Astrocyte of the spinal cord (primary cell): Measurements from ENCODE around the gene SPTBN5.

Experiments
- DNase-seq: peaks from one replicate; pipeline ENCODE4 v3.0.0; 2011; ENCODE audit warnings: low read depth, low spot score
- H3K4me3 ChIP-seq: 2 replicates; pipeline ENCODE4 v1.5.1; 2011; ENCODE audit warnings: low read depth, mild to moderate bottlenecking, low read length, moderate library complexity
- in situ Hi-C: cut with HindIII; loops from 2 replicates; pipeline ENCODE4 v1.10.0; 2017; ENCODE audit warnings: low sequenced_read_pairs
- TF ChIP-seq, protein P1 (sequence below): IDR thresholded peaks from 2 replicates; pipeline ENCODE4 v1.5.1; 2012; ENCODE audit warnings: low read depth, mild to moderate bottlenecking, low read length, inconsistent platforms

The SPTBN5 gene

DNA sequence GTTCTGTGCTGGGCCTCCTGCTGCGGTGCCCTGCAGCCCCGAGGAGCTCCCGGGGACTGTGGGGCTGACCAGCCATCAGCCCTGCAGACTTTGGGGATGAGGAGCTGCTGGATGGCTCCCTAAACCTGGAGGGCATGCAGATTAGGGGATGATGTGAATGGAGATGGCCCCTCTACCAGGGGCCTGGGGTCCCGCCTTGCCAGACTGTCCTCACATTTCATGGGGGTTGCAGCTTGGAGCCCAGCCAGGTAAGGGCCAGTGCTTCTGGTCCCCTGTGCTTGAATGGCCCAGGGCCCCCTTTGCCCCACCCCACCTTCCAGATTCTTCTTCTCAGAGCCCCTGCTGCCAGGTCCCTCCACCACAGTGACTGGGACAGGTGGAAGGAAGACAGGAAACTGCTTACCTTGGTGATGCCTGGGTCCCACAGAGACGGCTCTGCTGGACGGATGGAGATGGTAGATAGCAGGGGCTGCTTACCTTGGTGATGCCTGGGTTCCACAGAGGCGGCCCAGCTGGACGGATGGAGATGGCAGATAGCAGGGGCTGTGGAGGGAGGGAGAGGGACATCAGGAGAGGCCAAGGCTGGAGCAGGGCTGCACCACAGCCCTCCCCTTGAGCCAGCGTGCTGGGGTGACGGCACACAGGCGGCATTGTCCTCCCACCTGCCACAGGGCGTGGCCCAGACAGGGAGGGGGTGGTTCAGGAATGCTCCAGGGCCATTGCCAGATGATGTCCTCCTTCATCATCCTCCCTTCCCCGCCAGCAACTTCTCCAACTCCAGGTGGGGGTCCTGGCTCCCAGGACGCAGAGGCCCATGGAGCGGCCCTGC is at the start of gene SPTBN5:
Gene SPTBN5 (minus strand): TSS at position 632 of the 829 bp plus-strand sequence. CDS start 556 bp downstream, at position 76.
- TF ChIP-seq, protein P1, sequence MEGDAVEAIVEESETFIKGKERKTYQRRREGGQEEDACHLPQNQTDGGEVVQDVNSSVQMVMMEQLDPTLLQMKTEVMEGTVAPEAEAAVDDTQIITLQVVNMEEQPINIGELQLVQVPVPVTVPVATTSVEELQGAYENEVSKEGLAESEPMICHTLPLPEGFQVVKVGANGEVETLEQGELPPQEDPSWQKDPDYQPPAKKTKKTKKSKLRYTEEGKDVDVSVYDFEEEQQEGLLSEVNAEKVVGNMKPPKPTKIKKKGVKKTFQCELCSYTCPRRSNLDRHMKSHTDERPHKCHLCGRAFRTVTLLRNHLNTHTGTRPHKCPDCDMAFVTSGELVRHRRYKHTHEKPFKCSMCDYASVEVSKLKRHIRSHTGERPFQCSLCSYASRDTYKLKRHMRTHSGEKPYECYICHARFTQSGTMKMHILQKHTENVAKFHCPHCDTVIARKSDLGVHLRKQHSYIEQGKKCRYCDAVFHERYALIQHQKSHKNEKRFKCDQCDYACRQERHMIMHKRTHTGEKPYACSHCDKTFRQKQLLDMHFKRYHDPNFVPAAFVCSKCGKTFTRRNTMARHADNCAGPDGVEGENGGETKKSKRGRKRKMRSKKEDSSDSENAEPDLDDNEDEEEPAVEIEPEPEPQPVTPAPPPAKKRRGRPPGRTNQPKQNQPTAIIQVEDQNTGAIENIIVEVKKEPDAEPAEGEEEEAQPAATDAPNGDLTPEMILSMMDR, result no peak
- in situ Hi-C loops, result no loop called here
- H3K4me3 ChIP-seq, result no peak within 1 kb of the TSS
- no peak for DNase-seq

DNA sequence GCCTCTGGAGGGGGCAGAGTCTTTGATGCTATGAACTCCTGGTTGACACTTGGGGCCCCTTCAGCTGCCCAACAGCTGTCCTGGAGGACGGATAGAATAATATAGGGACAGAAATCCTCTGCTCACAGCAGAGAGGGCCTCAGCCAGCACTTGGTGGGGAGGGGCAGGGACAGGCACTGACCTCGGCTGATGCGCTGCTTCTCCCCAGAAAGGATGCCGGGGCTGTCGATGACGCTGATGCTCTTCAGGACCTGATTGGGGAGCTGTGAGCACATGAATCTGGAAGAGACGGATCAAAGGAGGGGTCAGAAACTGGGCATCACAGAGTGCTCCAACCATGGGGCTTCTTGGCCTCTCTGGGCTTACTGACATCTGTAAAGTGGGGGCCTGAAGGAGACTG is 49.0 kb upstream of the SPTBN5 start:
- no peak overlapping the region for H3K4me3 ChIP-seq
- TF ChIP-seq, protein P1, result no peak
- in situ Hi-C loops, result no loop called here
- no peak for DNase-seq

DNA sequence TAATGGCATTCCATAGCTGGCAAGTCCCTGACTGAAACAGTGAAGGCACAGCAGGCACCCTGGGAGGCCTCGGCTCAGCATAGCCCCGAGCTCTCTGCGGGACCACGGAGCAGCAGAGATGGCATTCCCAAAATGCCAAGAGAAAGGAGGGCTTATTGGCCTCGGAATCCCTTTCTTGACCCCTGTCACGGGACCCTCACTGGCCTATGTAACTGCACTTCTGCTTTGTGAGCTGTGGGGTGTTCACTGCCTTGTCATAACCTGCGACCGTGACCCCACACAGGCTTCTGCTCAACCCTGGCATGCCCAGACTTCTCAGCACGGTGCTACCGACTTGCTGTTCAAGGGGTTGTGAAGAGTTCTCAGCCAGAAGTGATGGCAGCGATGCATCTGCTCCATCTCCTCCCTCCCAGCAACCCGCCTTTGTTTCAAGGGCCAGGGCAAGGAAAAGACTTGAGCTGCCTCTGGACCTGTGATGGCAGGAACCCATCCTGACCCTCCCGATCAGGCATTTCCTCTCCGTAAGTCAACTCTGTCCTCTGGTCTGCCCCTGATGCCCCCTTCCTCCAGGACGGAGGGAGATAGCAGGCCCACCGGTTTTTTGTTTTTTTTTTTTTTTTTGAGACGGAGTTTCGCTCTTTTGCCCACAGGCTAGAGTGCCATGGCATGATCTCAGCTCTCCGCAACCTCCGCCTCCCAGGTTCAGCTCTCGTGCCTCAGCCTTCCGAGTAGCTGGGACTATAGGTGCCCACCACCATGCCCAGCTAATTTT is 48.0 kb upstream of the SPTBN5 start:
- no peak for DNase-seq
- TF ChIP-seq, protein P1, result no peak
- no peak overlapping the region for H3K4me3 ChIP-seq
- in situ Hi-C loops, result no loop called here

DNA sequence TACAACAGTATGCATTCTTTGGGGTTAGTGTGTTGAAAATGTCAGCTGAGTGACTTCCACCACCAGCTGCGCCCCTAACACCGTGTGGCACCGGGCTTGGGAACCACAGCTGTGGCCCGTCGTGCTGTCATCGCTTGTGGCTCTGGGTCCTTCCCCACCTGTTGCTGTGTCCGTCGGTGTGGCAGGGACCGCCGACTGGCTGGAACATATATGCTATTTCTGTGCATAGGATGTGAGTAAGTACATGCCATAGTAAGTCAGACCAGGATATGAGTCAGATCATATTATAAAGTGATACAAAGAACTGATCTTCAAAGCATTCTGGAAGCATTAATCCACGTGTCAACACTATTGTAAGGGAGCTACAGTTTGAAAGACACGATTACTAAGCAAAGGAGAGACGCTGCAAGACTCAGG is 46.6 kb upstream of the SPTBN5 start:
- DNase-seq, result peak; percentile 82
- in situ Hi-C loops, result no loop called here
- H3K4me3 ChIP-seq, result no peak overlapping the region
- TF ChIP-seq, protein P1, result no peak

DNA sequence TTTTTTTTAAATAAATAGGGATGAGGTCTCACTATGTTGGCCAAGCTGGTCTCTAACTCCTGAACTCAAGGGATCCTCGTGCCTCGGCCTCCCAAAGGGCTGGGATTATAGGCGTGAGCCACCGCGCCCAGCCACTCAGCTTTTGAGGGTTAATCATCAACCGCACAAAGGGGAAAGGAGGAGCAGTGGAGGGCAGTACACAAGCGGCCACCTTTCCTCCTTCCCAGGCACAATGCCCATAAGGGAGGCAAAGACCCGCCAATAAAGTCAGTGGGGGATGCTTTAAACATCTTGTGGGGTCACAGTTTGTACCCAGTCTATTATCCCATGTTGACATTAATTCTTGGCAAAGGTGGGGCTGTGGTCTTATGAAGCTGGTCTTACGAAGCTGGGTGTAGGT is 46.1 kb upstream of the SPTBN5 start:
- H3K4me3 ChIP-seq, result no peak overlapping the region
- in situ Hi-C loops, result no loop called here
- DNase-seq, result no peak
- TF ChIP-seq, protein P1, result no peak

DNA sequence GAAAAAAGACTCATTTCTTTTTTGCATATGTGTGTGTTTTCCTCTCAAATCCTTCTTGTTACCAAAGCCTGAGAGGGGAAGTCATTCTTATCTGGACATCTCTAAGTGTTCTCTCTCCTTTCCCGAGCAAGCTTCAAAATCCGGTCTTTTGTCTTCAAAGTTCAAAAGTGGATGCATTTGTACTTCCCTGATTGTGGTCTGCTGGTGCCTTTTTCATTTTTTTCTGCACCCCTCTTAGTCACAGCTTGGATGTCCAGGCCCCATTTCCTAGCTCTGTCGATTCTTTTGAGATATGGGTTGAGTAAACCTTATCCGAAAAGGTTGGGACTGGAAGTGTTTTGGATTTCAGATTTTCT is 43.7 kb upstream of the SPTBN5 start:
- H3K4me3 ChIP-seq, result no peak overlapping the region
- in situ Hi-C loops, result no loop called here
- TF ChIP-seq, protein P1, result no peak
- DNase-seq, result no peak
